ENCODE measurements around the gene UFSP2.

Gene UFSP2

GRCh38 chr4:185425647-185426352, at the start of gene UFSP2:
Gene UFSP2, minus strand, starts transcription at chr4:185425964. Its CDS starts 96 bp downstream, at chr4:185425868.
- no peak for FAIRE-seq

GRCh38 chr4:185473247-185473646, 47.5 kb upstream of the UFSP2 start:
- no peak for FAIRE-seq

GRCh38 chr4:185472103-185472542, 46.4 kb upstream of the UFSP2 start:
- FAIRE-seq: no peak

- FAIRE-seq: no peak
Observed at GRCh38 chr4:185471235-185472102, 45.7 kb upstream of the UFSP2 start, which contains the start of gene CCDC110. Gene CCDC110, minus strand, starts transcription at chr4:185471733. Its CDS starts 50 bp downstream, at chr4:185471683.

- no peak for FAIRE-seq
Observed at GRCh38 chr4:185470501-185471195, 44.9 kb upstream of the UFSP2 start.

- FAIRE-seq: no peak
Observed at GRCh38 chr4:185469580-185470154, 43.9 kb upstream of the UFSP2 start.

- no peak for FAIRE-seq
Observed at GRCh38 chr4:185468999-185469398, 43.2 kb upstream of the UFSP2 start.

GRCh38 chr4:185467991-185468390, 42.2 kb upstream of the UFSP2 start:
- no peak for FAIRE-seq

- no peak for FAIRE-seq
Observed at GRCh38 chr4:185467101-185467500, 41.3 kb upstream of the UFSP2 start.

GRCh38 chr4:185465707-185466106, 39.9 kb upstream of the UFSP2 start:
- no peak for FAIRE-seq

- FAIRE-seq: no peak
Observed at GRCh38 chr4:185464887-185465286, 39.1 kb upstream of the UFSP2 start.

GRCh38 chr4:185464183-185464582, 38.4 kb upstream of the UFSP2 start:
- no peak for FAIRE-seq

- FAIRE-seq: no peak
Observed at GRCh38 chr4:185463541-185463940, 37.8 kb upstream of the UFSP2 start.

GRCh38 chr4:185461565-185461964, 35.8 kb upstream of the UFSP2 start:
- FAIRE-seq: no peak

- FAIRE-seq: no peak
Observed at GRCh38 chr4:185457136-185457535, 31.4 kb upstream of the UFSP2 start.

GRCh38 chr4:185456131-185456530, 30.4 kb upstream of the UFSP2 start:
- no peak for FAIRE-seq

GRCh38 chr4:185445209-185445608, 19.4 kb upstream of the UFSP2 start:
- FAIRE-seq: no peak

GRCh38 chr4:185441479-185441878, 15.7 kb upstream of the UFSP2 start:
- peak; percentile 55 for FAIRE-seq

- FAIRE-seq: peak; percentile 60
Observed at GRCh38 chr4:185437809-185438208, 12.0 kb upstream of the UFSP2 start.

- no peak for FAIRE-seq
Observed at GRCh38 chr4:185435466-185435865, 9.7 kb upstream of the UFSP2 start.

GRCh38 chr4:185429660-185430059, 3.9 kb upstream of the UFSP2 start:
- no peak for FAIRE-seq

- no peak for FAIRE-seq
Observed at GRCh38 chr4:185426960-185427688, 1.4 kb upstream of the UFSP2 start.

All from G401.6 (cell line).